T-helper 17 cell (primary cell): ENCODE results near the gene RPSA. TPM values are rescaled to one million over a fixed set of nuclear protein-coding genes. Genes with fewer than 3 reads are reported as not detected.

ENCODE experiments used
- ATAC-seq: fragments of 150-1000 bp; cut with Tn5 transposase; 2 replicates; pipeline ENCODE4 v1.10.0; 2021; ENCODE audit warnings: mild to moderate bottlenecking, moderate library complexity
- DNase-seq, 3 donors: peaks; one replicate each; pipeline versions ENCODE4 v3.0.0 to v3.0.0-alpha.2; 2020 to 2021
- H3K9me3 ChIP-seq: one replicate; pipeline ENCODE4 v1.7.0; 2013; ENCODE audit warnings: low read length, mild to moderate bottlenecking; ENCODE audit not compliant: control insufficient read depth, poor library complexity, severe bottlenecking
- H3K27ac Mint-ChIP-seq: one replicate; pipeline ENCODE4 v1.8.0; 2022; ENCODE audit warnings: mild to moderate bottlenecking, moderate library complexity, mixed read lengths
- H3K27me3 Mint-ChIP-seq: one replicate; pipeline ENCODE4 v1.8.0; 2022; ENCODE audit warnings: mixed read lengths
- H3K36me3 Mint-ChIP-seq: one replicate; pipeline ENCODE4 v1.8.0; 2022; ENCODE audit warnings: low read depth, mixed read lengths
- H3K4me1 Mint-ChIP-seq: one replicate; pipeline ENCODE4 v1.8.0; 2022; ENCODE audit warnings: mild to moderate bottlenecking, mixed read lengths
- H3K4me3 Mint-ChIP-seq: one replicate; pipeline ENCODE4 v1.8.0; 2022; ENCODE audit warnings: mild to moderate bottlenecking, moderate library complexity, mixed read lengths
- total RNA-seq, 4 donors: library from RNA in 2 of 4; stranded (reverse) in 2 of 4; gene quantifications; one replicate each; pipeline ENCODE4 v1.2.3 and lab custom pipeline; 2022 to 2026

Gene RPSA
- total RNA-seq, 2 donors from 2014 or later, result 1,939 to 2,030 TPM

DNA sequence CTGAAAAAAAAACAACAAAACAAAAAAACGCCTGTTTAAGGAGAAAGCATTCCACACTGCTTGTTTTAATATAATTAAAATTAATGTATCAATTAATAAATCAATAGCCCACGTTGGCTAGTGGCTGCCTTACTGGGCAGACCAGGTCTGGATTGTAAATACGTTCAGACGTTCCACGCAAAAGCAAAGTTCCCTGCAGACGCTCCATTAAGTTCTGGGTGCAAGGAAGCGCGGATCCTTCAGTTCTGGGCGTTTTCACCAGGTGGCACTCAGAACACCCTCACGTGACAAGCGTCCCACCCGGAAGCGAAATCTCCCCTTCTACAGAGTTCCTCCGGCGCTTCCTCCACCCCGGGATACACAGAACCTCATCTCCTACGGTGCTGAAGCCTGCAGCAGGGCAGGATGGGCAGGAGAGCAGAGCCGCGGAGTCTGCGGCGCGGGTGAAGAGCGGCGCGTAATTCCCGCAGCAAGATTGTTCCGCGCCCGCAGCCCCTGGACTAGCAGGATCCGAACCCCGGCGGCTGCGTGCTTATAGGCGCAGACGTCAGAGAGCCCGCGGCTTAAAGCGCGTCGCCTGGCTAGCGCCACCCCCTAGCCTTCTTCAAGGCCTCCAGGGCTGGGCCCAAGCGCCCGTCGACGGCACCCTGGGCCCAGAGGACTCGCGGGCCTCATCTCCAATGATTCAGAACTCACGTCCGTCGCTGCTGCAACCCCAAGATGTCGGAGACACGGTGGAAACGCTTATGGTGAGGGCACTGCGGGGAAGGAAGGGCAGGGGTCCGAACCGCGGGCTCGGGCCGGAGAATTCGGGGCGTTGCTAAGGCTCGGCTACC lies 23.3 kb upstream of the RPSA start, which contains the start of gene SLC25A38:
SLC25A38 (plus strand) TSS at position 326 of the 836 bp plus-strand sequence; CDS start at position 681, 355 bp downstream.
- Mint-ChIP-seq H3K27me3 (no peaks in the 10 kb centered on the region), H3K4me1 (peaks cover 39% of the 10 kb centered on the region), H3K36me3 (no peaks in the 10 kb centered on the region), H3K4me3 (peak within 1 kb of the TSS; percentile 99), H3K27ac (peak within 1 kb of the TSS; percentile 98)
- H3K9me3 ChIP-seq, result no peaks in the 10 kb centered on the region
- DNase-seq (peak; percentile 64 to 69 (median 65)), ATAC-seq (peak; percentile 85)

DNA sequence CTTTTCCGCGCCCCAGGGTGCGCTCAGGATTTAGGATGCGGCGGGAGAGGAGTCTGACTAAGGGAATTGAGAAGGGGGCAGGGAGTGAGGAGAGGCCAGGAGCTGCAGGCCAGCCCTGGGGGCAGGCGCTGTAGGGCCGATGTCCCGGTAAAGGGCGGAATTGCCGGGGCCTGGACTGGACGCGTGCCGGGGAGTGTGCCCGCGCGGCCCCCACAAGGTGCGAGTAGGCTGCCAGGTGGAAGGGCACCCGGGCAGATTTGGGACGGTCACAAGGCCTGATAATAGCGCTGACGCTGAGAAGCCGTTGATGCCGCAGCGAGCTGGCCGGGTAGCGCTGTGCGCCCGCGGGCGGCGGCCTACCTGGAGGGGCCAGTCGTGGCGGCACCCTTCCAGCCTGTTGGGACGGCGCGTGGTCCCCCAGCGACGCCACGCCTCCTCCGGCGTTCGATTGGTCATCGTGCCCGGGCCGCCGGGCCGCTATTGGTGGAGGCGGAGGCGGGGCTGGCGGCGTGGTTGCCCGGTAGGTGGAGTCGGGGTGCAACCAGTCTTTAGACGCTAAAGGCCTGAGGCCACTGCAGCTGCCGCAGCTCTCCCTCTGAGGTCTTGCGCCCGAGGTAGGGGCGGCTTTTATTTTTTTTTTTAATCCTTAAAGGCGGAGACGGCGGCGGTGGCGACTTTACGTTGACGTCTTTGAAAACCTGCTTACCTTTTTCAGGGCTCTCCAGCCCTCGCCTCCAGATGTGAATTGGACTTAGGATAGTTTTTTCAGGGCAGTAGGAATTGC lies 22.4 kb upstream of the RPSA start:
- no peaks in the 10 kb centered on the region for H3K27me3 Mint-ChIP-seq
- H3K27ac Mint-ChIP-seq, result peak overlapping the region; percentile 98
- H3K9me3 ChIP-seq, result no peaks in the 10 kb centered on the region
- DNase-seq (peak; percentile 93 to 95 (median 93)), ATAC-seq (peak; percentile 83)
- peak overlapping the region; percentile 99 for H3K4me3 Mint-ChIP-seq
- H3K36me3 Mint-ChIP-seq, result no peaks in the 10 kb centered on the region
- H3K4me1 Mint-ChIP-seq, result peaks cover 46% of the 10 kb centered on the region

DNA sequence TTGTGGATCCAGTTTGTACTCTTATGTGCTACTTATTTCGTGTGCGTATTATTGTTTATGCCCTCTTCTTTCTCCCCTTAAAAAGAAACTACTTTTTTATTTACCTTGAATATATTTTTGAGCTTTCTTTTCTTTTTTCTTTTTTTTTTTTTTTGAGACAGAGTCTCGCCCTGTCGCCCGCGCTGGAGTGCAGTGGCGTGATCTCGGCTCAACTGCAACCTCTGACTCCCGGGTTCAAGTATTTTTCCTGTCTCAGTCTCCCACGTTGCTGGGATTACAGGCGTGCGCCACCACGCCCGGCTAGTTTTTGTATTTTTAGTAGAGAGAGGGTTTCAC lies 21.9 kb upstream of the RPSA start:
- no peaks in the 10 kb centered on the region for H3K9me3 ChIP-seq
- Mint-ChIP-seq H3K36me3 (no peaks in the 10 kb centered on the region), H3K4me3 (peak overlapping the region; percentile 99), H3K27me3 (no peaks in the 10 kb centered on the region), H3K27ac (peak overlapping the region; percentile 98), H3K4me1 (peaks cover 51% of the 10 kb centered on the region)
- DNase-seq (no peak), ATAC-seq (no peak)

DNA sequence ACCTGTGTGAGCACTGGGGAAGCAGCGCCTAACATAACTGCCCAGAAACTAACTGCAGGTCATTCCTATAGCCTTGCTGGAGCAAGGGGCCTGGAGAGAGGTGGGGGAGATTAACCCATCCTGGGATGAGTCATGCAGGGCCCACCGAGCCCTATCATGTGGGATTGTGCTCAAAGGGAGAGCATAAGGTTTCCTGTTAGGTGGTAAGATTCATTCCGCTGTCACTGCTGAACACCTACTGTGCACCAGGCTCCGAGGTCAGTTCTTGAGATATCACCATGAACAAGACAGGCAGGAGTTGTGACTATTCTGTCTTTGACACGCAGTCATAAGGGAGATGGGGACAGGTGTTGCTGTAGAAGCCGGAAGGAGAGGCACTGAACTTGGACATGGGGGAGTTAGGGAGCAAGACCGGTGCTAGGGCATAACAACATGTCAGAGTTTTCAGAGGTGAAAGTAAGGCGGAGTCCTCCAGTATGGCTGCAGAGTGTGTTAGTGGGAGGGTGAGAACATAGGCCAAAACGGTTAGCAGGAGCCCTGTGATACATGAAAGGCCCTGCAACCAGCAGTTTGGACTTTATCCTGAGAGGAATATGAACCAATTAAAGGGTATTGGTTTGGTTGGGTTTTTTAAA lies 20.9 kb upstream of the RPSA start:
- H3K9me3 ChIP-seq, result no peaks in the 10 kb centered on the region
- H3K4me1 Mint-ChIP-seq, result peaks cover 52% of the 10 kb centered on the region
- peak overlapping the region; percentile 99 for H3K4me3 Mint-ChIP-seq
- DNase-seq, result peak in 1 of 3 donors; percentile 14
- peak overlapping the region; percentile 98 for H3K27ac Mint-ChIP-seq
- H3K36me3 Mint-ChIP-seq, result peaks cover 1% of the 10 kb centered on the region
- ATAC-seq, result no peak
- no peaks in the 10 kb centered on the region for H3K27me3 Mint-ChIP-seq

DNA sequence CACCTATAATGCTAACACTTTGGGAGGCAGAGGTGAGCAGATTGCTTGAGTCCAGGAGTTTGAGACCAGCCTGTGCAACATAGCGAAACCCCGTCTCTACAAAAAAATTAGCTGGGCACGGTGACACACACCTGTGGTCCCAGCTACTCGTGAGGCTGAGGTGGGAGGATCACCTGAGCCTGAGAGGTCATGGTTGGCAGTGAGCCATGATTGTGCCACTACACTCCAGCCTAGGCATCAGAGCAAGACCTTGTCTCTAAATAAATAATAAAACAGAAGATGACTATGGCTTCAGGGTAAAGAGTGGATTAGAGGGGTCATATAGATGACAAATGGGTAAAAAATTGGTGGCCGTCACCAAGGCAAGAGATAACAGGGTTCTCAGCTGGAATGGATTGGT lies 20.2 kb upstream of the RPSA start:
- Mint-ChIP-seq H3K36me3 (peaks cover 2% of the 10 kb centered on the region), H3K27me3 (no peaks in the 10 kb centered on the region), H3K4me1 (peaks cover 54% of the 10 kb centered on the region), H3K27ac (peak overlapping the region; percentile 90), H3K4me3 (peak overlapping the region; percentile 31)
- H3K9me3 ChIP-seq, result no peaks in the 10 kb centered on the region
- ATAC-seq (no peak), DNase-seq (no peak)

DNA sequence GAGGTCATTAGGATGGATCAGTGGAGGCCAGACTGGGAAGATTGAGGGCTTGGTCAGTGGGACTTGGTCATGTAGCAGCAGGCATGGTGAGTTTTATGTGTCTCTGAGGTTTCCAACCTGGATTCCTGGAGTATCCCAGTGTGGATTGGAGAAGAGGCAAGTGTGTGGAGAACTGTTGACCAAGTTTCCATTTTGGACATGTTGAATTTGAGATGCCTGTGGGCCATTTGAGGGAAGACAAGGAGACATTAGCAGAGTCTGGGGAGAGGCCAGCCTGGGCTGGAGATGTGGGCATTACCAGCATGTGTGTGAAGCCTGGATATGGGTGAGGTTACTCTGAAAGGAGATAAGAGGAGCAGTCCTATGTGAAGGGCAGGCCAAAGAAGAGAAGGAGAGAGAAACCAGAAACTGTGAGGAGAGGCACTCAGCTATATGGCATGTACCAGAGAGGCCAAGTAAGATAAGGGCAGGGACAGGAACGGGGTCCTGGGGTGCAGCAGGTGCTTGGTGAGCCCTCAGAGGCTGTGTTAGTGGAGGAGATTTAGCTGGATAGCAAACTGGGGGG lies 19.0 kb upstream of the RPSA start:
- Mint-ChIP-seq H3K36me3 (peaks cover 2% of the 10 kb centered on the region), H3K4me1 (peaks cover 57% of the 10 kb centered on the region), H3K27me3 (no peaks in the 10 kb centered on the region), H3K27ac (peak overlapping the region; percentile 94), H3K4me3 (peak overlapping the region; percentile 78)
- DNase-seq (no peak), ATAC-seq (no peak)
- H3K9me3 ChIP-seq, result no peaks in the 10 kb centered on the region

DNA sequence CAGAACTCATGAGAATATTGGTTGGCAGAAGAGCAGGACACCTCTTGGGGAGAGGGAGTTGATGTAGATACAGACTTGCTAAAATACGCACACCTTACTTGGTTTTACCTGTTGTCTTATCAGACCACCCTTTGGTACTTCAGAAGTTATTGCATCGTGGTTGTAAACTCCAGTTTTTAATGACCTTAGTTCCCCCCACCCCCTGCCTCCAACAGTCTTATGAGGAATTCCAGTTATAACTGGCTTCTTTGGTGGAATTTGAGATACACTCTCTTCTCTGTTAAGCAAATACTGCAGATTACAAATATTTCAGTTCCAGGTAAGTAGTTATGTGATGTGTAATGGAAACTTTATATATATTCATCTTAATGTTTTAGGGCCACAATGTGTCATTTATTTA lies 18.4 kb upstream of the RPSA start:
- peaks cover 58% of the 10 kb centered on the region for H3K4me1 Mint-ChIP-seq
- H3K36me3 Mint-ChIP-seq, result peaks cover 2% of the 10 kb centered on the region
- H3K4me3 Mint-ChIP-seq, result no peak overlapping the region
- H3K27me3 Mint-ChIP-seq, result no peaks in the 10 kb centered on the region
- DNase-seq, result no peak
- peak overlapping the region; percentile 94 for H3K27ac Mint-ChIP-seq
- no peak for ATAC-seq
- no peaks in the 10 kb centered on the region for H3K9me3 ChIP-seq

DNA sequence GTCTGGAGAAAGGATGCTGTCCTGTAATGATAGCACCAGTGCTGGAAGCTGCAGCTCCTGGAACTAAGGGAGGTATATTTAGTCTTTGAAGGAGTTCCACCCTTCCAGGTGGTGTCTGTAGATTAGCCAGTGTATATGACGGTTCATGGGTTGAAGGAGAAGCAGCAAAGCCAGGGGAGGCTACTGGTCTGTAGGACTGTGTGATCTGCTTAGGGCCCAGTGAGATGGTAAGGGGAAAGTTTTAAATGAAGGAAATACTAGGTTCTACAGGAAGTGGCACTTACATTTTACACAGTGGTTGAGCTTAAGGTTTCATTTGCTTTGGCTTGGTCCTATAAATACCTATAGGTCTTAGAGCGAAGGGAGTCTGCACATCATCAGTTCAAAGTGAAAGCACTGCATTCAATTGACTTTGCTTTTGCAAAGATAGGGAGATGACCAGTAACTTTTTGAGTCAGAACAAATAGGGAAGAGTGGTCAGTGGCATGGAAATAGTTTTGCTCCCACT lies 17.7 kb upstream of the RPSA start:
- H3K4me1 Mint-ChIP-seq, result peaks cover 59% of the 10 kb centered on the region
- H3K4me3 Mint-ChIP-seq, result peak overlapping the region; percentile 71
- no peak for ATAC-seq
- H3K36me3 Mint-ChIP-seq, result peaks cover 2% of the 10 kb centered on the region
- H3K27me3 Mint-ChIP-seq, result no peaks in the 10 kb centered on the region
- DNase-seq, result no peak
- H3K9me3 ChIP-seq, result no peaks in the 10 kb centered on the region
- peak overlapping the region; percentile 94 for H3K27ac Mint-ChIP-seq

DNA sequence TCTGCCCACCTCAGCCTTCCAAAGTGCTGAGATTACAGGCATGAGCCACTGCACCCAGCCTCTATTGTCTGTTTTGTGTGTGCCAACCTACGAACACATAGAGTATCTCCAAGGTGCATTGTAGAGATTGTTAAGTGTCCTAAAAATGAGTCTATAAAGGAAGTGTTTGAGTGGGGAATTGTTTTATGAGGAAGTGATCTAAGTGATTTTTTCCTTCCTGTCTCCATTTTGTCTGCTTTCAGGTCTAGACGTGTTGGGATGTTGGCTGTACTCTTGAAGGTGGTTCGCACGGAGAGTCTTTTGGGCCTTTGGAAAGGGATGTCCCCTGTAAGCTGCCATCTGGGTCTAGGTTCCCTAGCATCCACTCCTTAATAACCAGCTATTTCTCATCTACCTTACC lies 16.3 kb upstream of the RPSA start:
- ATAC-seq, result no peak
- Mint-ChIP-seq H3K4me3 (peak overlapping the region; percentile 21), H3K27ac (peak overlapping the region; percentile 94), H3K36me3 (peaks cover 2% of the 10 kb centered on the region), H3K4me1 (peaks cover 57% of the 10 kb centered on the region), H3K27me3 (no peaks in the 10 kb centered on the region)
- DNase-seq, result no peak
- no peaks in the 10 kb centered on the region for H3K9me3 ChIP-seq

DNA sequence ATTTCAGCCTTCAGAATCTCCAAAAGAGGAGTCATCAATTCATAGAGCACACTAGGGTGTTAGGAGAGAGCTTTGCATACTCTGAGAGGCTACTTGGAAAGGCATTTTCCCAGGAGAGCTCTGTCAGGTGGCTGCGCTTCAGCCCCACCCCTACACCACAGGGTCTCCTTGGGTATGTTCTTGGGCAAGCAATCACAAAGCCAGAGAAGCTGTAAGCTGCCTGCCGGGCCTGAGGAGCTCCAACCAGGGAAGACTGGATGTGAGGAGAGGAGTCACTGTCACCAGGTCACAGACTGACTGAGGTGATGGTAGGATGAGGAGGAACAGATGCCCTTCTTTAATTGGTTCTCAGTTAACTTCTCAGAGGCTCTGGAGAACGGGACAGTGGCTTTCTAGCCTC lies 9.8 kb upstream of the RPSA start:
- H3K27me3 Mint-ChIP-seq, result no peaks in the 10 kb centered on the region
- H3K4me3 Mint-ChIP-seq, result no peak overlapping the region
- no peaks in the 10 kb centered on the region for H3K9me3 ChIP-seq
- peaks cover 14% of the 10 kb centered on the region for H3K4me1 Mint-ChIP-seq
- DNase-seq (no peak), ATAC-seq (no peak)
- H3K27ac Mint-ChIP-seq, result peak overlapping the region; percentile 81
- no peaks in the 10 kb centered on the region for H3K36me3 Mint-ChIP-seq

DNA sequence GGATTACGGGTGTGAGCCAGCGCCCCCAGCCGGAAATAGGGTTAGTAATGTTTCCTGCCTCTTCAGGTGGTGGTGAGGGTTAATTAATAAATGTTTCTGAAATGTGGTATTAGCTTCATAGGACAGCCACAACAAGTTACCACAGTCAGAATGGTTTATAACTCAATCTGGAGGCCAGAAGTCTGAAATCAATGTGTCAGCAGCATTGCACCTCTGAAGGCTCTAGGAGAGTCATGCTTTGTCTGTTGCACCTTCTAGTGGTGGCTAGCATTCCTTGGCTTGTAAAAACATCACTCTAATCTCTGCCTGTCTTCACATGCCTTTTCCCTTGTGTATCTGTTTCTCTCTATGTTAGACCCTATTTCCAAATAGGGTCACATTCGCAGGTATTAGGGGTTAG lies 7.8 kb upstream of the RPSA start:
- Mint-ChIP-seq H3K4me1 (peaks cover 6% of the 10 kb centered on the region), H3K27ac (peak overlapping the region; percentile 81), H3K4me3 (no peak overlapping the region), H3K36me3 (no peaks in the 10 kb centered on the region), H3K27me3 (no peaks in the 10 kb centered on the region)
- ATAC-seq, result no peak
- DNase-seq, result no peak
- no peaks in the 10 kb centered on the region for H3K9me3 ChIP-seq

DNA sequence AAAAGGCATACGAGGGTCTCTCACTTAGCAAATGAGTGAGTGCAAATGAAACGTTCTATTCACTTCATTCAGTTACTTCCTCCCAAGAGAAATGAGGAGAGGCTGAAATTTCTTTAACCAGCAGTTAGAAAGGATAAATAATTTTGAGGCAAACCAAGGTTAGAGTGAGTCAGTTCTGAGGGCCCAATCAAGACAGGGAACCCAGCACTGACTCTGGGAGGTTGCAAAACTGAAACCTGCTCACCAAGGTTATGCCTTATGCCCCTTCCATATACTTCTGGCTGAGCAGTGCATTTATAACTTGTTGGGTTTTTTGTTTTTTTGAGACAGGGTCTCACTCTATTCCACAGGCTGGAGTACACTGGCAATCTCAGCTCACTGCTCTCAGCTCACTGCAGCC lies 4.5 kb upstream of the RPSA start:
- H3K27me3 Mint-ChIP-seq, result no peaks in the 10 kb centered on the region
- H3K27ac Mint-ChIP-seq, result no peak overlapping the region
- H3K4me1 Mint-ChIP-seq, result peaks cover 9% of the 10 kb centered on the region
- DNase-seq (no peak), ATAC-seq (no peak)
- no peak overlapping the region for H3K4me3 Mint-ChIP-seq
- H3K36me3 Mint-ChIP-seq, result peaks cover 2% of the 10 kb centered on the region
- H3K9me3 ChIP-seq, result no peaks in the 10 kb centered on the region
